ENCODE results near the gene SHE.

- TF ChIP-seq CTCF (IDR thresholded peaks at IDR 0.05; ENCODE audit: insufficient read depth, low read length, poor library complexity, severe bottlenecking), result no peak
- no peak for TF ChIP-seq EZH2phosphoT487 (conservative IDR thresholded peaks at IDR 0.05; ENCODE audit: low read length)
These were observed 72.2 kb downstream of the SHE start for GRCh38 chr1:154429841-154430611.
